HepG2 (cell line): ENCODE data around the gene ANXA5. TPM values are rescaled to one million over a fixed set of nuclear protein-coding genes. Genes with fewer than 3 reads are reported as not detected.

Experiments used
- CHCHD3 ChIP-seq: sonication (generic); formaldehyde crosslinking; IDR thresholded peaks from 2 replicates; pipeline ENCODE4 v1.8.0; 2022; ENCODE audit warnings: mild to moderate bottlenecking, missing genetic modification reagents, moderate library complexity
- FOXC1 ChIP-seq: sonication (generic); formaldehyde crosslinking; IDR thresholded peaks from 2 replicates; pipeline ENCODE4 v1.8.0; 2022; ENCODE audit warnings: mild to moderate bottlenecking, missing genetic modification reagents, borderline replicate concordance
- KDM2A ChIP-seq: sonication (generic); formaldehyde crosslinking; IDR thresholded peaks from 2 replicates; pipeline ENCODE4 v1.4.0; 2020; ENCODE audit warnings: low read depth, missing genetic modification reagents, borderline replicate concordance
- NFATC3 ChIP-seq: sonication (generic); formaldehyde crosslinking; IDR thresholded peaks from 2 replicates; pipeline ENCODE4 v1.5.1; 2020; ENCODE audit warnings: mild to moderate bottlenecking, missing genetic modification reagents
- NFYC ChIP-seq: IDR thresholded peaks from 2 replicates; pipeline ENCODE4 v1.6.1; 2016; ENCODE audit warnings: missing genetic modification reagents, missing compliant biosample characterization
- PHF20 ChIP-seq: sonication (generic); formaldehyde crosslinking; IDR thresholded peaks from 2 replicates; pipeline ENCODE4 v1.5.0; 2020; ENCODE audit warnings: mild to moderate bottlenecking, missing genetic modification reagents
- POGZ ChIP-seq: sonication (generic); formaldehyde crosslinking; IDR thresholded peaks from 2 replicates; pipeline ENCODE4 v1.4.0; 2020; ENCODE audit warnings: mild to moderate bottlenecking, missing genetic modification reagents
- SMAD3 ChIP-seq: sonication (generic); formaldehyde crosslinking; IDR thresholded peaks from 2 replicates; pipeline ENCODE4 v1.4.0; 2020; ENCODE audit warnings: missing genetic modification reagents
- ZBTB7B ChIP-seq: sonication (generic); formaldehyde crosslinking; IDR thresholded peaks from 2 replicates; pipeline ENCODE4 v1.4.0; 2020; ENCODE audit warnings: missing genetic modification reagents
- ZFP37 ChIP-seq: sonication (generic); formaldehyde crosslinking; IDR thresholded peaks from 2 replicates; pipeline ENCODE4 v1.4.0; 2020; ENCODE audit warnings: missing genetic modification reagents, borderline replicate concordance
- ZGPAT ChIP-seq: IDR thresholded peaks from 2 replicates; pipeline ENCODE4 v1.6.1; 2016; ENCODE audit warnings: mild to moderate bottlenecking
- ZNF597 ChIP-seq: sonication (generic); formaldehyde crosslinking; IDR thresholded peaks from 2 replicates; pipeline ENCODE4 v1.5.0; 2020; ENCODE audit warnings: missing genetic modification reagents
- ZNF766 ChIP-seq: sonication (generic); formaldehyde crosslinking; IDR thresholded peaks from 2 replicates; pipeline ENCODE4 v1.5.0; 2020; ENCODE audit warnings: missing genetic modification reagents, borderline replicate concordance
- polyA plus RNA-seq, 8 experiments: library from polyadenylated mRNA; depleted of rRNA in 3 of 8; stranded (reverse) in 7 of 8; unstranded in 1 of 8; fragments of >200 nt; fragmentation: Illumina TruSeq in 4 of 8; extraction: Trizol in 4 of 8; gene quantifications; 2 replicates each; pipeline versions ENCODE4 v1.2.1 to v1.2.3, GENCODE V29; 2011 to 2016; ENCODE audit warnings: low read depth in 4 of 8, missing spikeins in 1 of 8, mixed read lengths in 1 of 8; ENCODE audit not compliant: insufficient read depth in 1 of 8
- total RNA-seq, 5 experiments: library from RNA; depleted of rRNA; stranded (reverse); fragments of >200 nt; fragmentation: Illumina TruSeq; extraction: Trizol; gene quantifications; 2 replicates each; pipeline ENCODE4 v1.2.3, GENCODE V29; 2016; ENCODE audit warnings: low read depth in 1 of 5
- TF ChIP-seq, protein P1 (sequence below): sonication (generic); formaldehyde crosslinking; IDR thresholded peaks from 2 replicates; pipeline ENCODE4 v1.5.0; 2020; ENCODE audit warnings: missing genetic modification reagents
- TF ChIP-seq, protein P2 (sequence below): sonication (generic); formaldehyde crosslinking; conservative IDR thresholded peaks from 2 replicates; pipeline ENCODE4 v1.8.1; 2023; ENCODE audit warnings: missing genetic modification reagents
- TF ChIP-seq, protein P3 (sequence below): sonication (generic); formaldehyde crosslinking; IDR thresholded peaks from 2 replicates; pipeline ENCODE4 v1.8.0; 2022; ENCODE audit warnings: mild to moderate bottlenecking, missing genetic modification reagents, moderate library complexity
- TF ChIP-seq, protein P4 (sequence below): IDR thresholded peaks from 2 replicates; pipeline ENCODE4 v1.6.1; 2016; ENCODE audit warnings: low read depth

The ANXA5 gene
- total and polyA plus RNA-seq, 2 of the 13 experiments (the other 11 are each of a cell fraction or from before 2014, with no cell fraction given) = 209 to 342 TPM

DNA sequence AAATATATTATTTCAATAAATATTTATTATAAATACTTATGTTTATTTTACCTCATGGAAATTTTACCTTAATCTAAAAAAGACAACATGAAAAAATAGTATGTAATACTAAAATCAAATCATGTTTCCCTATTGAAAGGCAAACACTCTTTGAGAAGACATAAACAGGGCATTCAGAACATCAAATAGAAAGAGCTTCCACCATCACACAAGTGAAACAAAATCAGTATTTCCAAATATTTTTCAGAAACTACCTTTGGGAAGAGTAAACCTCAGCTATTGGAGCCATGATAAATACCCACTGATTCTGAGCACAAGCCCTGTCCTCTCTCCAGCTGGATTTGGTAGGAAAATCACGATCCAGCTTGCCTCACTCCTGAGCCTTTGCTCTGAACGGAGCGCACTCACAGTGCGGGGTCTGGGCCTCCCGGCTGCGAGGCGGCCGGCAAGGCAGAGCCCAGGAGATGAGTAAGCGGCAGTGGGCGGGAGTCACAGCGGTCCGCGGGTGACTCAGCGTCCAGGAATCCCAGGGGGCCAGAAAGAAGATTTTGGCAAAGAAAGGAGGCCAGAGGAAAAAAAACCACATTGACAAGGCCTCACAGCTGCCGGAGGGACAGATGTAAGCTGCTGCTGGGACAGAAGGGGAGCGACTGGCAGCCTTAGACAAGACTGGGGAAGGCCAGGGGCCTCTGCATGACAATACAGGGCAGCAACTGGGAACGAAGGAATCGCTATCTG is 14.7 kb upstream of the ANXA5 start (continued):
- TF ChIP-seq, protein P1, sequence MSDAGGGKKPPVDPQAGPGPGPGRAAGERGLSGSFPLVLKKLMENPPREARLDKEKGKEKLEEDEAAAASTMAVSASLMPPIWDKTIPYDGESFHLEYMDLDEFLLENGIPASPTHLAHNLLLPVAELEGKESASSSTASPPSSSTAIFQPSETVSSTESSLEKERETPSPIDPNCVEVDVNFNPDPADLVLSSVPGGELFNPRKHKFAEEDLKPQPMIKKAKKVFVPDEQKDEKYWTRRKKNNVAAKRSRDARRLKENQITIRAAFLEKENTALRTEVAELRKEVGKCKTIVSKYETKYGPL (CRISPR knock-in tag) = no peak
- no peak for TF ChIP-seq NFATC3 (CRISPR knock-in tag)
- TF ChIP-seq ZNF597 (CRISPR knock-in tag) = no peak
- TF ChIP-seq CHCHD3 = no peak
- TF ChIP-seq, protein P2, sequence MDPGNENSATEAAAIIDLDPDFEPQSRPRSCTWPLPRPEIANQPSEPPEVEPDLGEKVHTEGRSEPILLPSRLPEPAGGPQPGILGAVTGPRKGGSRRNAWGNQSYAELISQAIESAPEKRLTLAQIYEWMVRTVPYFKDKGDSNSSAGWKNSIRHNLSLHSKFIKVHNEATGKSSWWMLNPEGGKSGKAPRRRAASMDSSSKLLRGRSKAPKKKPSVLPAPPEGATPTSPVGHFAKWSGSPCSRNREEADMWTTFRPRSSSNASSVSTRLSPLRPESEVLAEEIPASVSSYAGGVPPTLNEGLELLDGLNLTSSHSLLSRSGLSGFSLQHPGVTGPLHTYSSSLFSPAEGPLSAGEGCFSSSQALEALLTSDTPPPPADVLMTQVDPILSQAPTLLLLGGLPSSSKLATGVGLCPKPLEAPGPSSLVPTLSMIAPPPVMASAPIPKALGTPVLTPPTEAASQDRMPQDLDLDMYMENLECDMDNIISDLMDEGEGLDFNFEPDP (CRISPR knock-in tag) = no peak
- peak; percentile 48; the same call in 1 of the 2 replicates for TF ChIP-seq SMAD3 (CRISPR knock-in tag)
- TF ChIP-seq PHF20 (CRISPR knock-in tag) = no peak
- TF ChIP-seq ZFP37 (CRISPR knock-in tag) = no peak
- TF ChIP-seq ZNF766 = no peak
- TF ChIP-seq FOXC1 (CRISPR knock-in tag) = no peak
- TF ChIP-seq ZGPAT (CRISPR knock-in tag) = 0 out of 2 replicates have a peak, but pooled peaks have one; percentile 24
- TF ChIP-seq, protein P3, sequence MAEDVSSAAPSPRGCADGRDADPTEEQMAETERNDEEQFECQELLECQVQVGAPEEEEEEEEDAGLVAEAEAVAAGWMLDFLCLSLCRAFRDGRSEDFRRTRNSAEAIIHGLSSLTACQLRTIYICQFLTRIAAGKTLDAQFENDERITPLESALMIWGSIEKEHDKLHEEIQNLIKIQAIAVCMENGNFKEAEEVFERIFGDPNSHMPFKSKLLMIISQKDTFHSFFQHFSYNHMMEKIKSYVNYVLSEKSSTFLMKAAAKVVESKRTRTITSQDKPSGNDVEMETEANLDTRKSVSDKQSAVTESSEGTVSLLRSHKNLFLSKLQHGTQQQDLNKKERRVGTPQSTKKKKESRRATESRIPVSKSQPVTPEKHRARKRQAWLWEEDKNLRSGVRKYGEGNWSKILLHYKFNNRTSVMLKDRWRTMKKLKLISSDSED (CRISPR knock-in tag) = no peak
- 0 out of 2 replicates have a peak, but pooled peaks have one; percentile 29 for TF ChIP-seq POGZ (CRISPR knock-in tag)
- TF ChIP-seq KDM2A (CRISPR knock-in tag) = peak; percentile 26; the same call in 1 of the 2 replicates
- TF ChIP-seq ZBTB7B (CRISPR knock-in tag) = peak; percentile 57; the same call in 1 of the 2 replicates
- no peak for TF ChIP-seq NFYC
- TF ChIP-seq, protein P4, sequence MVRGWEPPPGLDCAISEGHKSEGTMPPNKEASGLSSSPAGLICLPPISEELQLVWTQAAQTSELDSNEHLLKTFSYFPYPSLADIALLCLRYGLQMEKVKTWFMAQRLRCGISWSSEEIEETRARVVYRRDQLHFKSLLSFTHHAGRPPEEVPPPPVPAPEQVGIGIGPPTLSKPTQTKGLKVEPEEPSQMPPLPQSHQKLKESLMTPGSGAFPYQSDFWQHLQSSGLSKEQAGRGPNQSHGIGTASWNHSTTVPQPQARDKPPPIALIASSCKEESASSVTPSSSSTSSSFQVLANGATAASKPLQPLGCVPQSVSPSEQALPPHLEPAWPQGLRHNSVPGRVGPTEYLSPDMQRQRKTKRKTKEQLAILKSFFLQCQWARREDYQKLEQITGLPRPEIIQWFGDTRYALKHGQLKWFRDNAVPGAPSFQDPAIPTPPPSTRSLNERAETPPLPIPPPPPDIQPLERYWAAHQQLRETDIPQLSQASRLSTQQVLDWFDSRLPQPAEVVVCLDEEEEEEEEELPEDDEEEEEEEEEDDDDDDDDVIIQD (CRISPR knock-in tag) = peak; percentile 61; the same call in 1 of the 2 replicates
